Liver (tissue), 3 donors: ENCODE data around the gene AQR.

Source experiments
- CTCF ChIP-seq: fragments of 150-350 bp; IDR thresholded peaks from 2 replicates; pipeline ENCODE4 v1.5.1; 2017; ENCODE audit warnings: improper control_type of control experiment, low read depth, low read length; ENCODE audit not compliant: missing input control
- RXRA ChIP-seq, 2 donors: IDR thresholded peaks; 2 replicates each; pipeline ENCODE4 v1.6.1; 2017 to 2018; ENCODE audit warnings: antibody characterized with exemption in 2 of 2, mild to moderate bottlenecking in 1 of 2
- donor health status: healthy.
- donor health status: healthy.

GRCh38 chr15:35000511-35000910 is 31.0 kb upstream of the AQR start:
- no peak for TF ChIP-seq RXRA (IDR thresholded peaks at IDR 0.05)
- no peak for TF ChIP-seq CTCF
